HL-60 (cell line): ENCODE data around the gene JAML.

Source experiments
- DNase-seq, 2 experiments: peaks; one replicate each; pipeline ENCODE4 v3.0.0-alpha.2; 2010 to 2020; ENCODE audit warnings: low read depth in 1 of 2, low spot score in 1 of 2
- H3K27ac ChIP-seq: fragments of 250-450 bp; sonication (Bioruptor Pico); replicated peaks from 2 replicates; pipeline ENCODE4 v1.5.1; 2020; ENCODE audit warnings: mild to moderate bottlenecking, moderate library complexity
- H3K27me3 ChIP-seq: fragments of 250-450 bp; sonication (Bioruptor Pico); 2 replicates; pipeline ENCODE4 v1.5.1; 2021; ENCODE audit warnings: mild to moderate bottlenecking, moderate library complexity; ENCODE audit not compliant: insufficient read depth, poor library complexity, severe bottlenecking
- H3K4me3 ChIP-seq: replicated peaks from 2 replicates; pipeline ENCODE4 v1.5.1; 2011; ENCODE audit warnings: mild to moderate bottlenecking, control low read depth, low read length; ENCODE audit not compliant: insufficient read depth
- CTCF ChIP-seq: IDR thresholded peaks from one replicate; pipeline ENCODE4 v1.5.1; 2011; ENCODE audit warnings: low read length, control low read depth, inconsistent platforms; ENCODE audit not compliant: insufficient read depth
- GABPA ChIP-seq: IDR thresholded peaks from 2 replicates; pipeline ENCODE4 v1.6.1; 2012; ENCODE audit warnings: low read depth
- POLR2AphosphoS5 ChIP-seq: IDR thresholded peaks from 2 replicates; pipeline ENCODE4 v1.6.1; 2012; ENCODE audit warnings: low read depth
- REST ChIP-seq: IDR thresholded peaks from 2 replicates; pipeline ENCODE4 v1.6.1; 2012; ENCODE audit warnings: low read depth; ENCODE audit not compliant: insufficient replicate concordance
- SPI1 ChIP-seq: IDR thresholded peaks from 2 replicates; pipeline ENCODE4 v1.6.1; 2012; ENCODE audit warnings: low read depth, mild to moderate bottlenecking, borderline replicate concordance

JAML gene

GRCh38 chr11:118232659-118233058, 7.8 kb upstream of the JAML start:
- no peak overlapping the region for H3K4me3 ChIP-seq
- H3K27ac ChIP-seq = no peak overlapping the region
- TF ChIP-seq CTCF = no peak
- TF ChIP-seq REST = no peak
- TF ChIP-seq SPI1 = no peak
- no peak for TF ChIP-seq POLR2AphosphoS5
- no peak for TF ChIP-seq GABPA
- no peaks in the 10 kb centered on the region for H3K27me3 ChIP-seq
- no peak for DNase-seq

- H3K27me3 ChIP-seq = no peaks in the 10 kb centered on the region
- no peak overlapping the region for H3K4me3 ChIP-seq
- no peak overlapping the region for H3K27ac ChIP-seq
- no peak for DNase-seq
- no peak for TF ChIP-seq REST
- no peak for TF ChIP-seq CTCF
- no peak for TF ChIP-seq SPI1
- TF ChIP-seq GABPA = no peak
- TF ChIP-seq POLR2AphosphoS5 = no peak
Observed at GRCh38 chr11:118231461-118231860, 6.7 kb upstream of the JAML start.

GRCh38 chr11:118230088-118230487, 5.3 kb upstream of the JAML start:
- Histone ChIP-seq H3K27ac (peak overlapping the region; percentile 86), H3K27me3 (no peaks in the 10 kb centered on the region), H3K4me3 (no peak overlapping the region)
- DNase-seq = no peak
- no peak for TF ChIP-seq SPI1
- no peak for TF ChIP-seq GABPA
- TF ChIP-seq POLR2AphosphoS5 = no peak
- no peak for TF ChIP-seq CTCF

- Histone ChIP-seq H3K4me3 (no peak overlapping the region), H3K27ac (peak overlapping the region; percentile 86), H3K27me3 (no peaks in the 10 kb centered on the region)
- DNase-seq = no peak
- TF ChIP-seq CTCF (no peak), POLR2AphosphoS5 (no peak), REST (no peak), GABPA (no peak), SPI1 (peak; percentile 78)
Observed at GRCh38 chr11:118229274-118229847, 4.5 kb upstream of the JAML start.
